Measurements from ENCODE around the gene ST7.

DNA sequence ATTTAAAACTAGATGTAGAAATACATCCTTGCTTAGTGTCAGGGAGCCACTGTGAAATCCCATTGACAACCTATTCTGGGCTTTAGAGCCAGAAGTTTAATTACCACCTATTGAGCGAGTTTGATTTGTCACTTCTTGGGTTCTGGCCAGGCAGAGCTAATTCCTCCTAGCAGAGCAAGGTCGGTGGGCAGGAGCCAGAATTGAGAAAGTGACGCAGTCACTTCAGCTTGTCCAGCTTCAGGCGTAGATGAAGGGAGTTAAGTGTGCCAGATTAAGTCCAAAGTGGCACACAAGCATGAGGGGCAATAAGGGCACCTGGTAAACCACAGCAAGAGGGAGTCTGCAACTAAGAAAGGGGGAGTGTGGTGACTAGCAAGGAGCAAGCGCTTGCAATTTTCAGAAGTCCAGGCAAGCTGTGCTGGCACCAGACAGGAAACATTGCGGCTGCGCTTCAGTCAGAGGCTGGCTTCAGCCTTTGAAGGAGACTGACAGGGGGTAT, 119.4 kb downstream of the ST7 start:
- TF ChIP-seq, protein P1, sequence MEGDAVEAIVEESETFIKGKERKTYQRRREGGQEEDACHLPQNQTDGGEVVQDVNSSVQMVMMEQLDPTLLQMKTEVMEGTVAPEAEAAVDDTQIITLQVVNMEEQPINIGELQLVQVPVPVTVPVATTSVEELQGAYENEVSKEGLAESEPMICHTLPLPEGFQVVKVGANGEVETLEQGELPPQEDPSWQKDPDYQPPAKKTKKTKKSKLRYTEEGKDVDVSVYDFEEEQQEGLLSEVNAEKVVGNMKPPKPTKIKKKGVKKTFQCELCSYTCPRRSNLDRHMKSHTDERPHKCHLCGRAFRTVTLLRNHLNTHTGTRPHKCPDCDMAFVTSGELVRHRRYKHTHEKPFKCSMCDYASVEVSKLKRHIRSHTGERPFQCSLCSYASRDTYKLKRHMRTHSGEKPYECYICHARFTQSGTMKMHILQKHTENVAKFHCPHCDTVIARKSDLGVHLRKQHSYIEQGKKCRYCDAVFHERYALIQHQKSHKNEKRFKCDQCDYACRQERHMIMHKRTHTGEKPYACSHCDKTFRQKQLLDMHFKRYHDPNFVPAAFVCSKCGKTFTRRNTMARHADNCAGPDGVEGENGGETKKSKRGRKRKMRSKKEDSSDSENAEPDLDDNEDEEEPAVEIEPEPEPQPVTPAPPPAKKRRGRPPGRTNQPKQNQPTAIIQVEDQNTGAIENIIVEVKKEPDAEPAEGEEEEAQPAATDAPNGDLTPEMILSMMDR (IDR thresholded peaks at IDR 0.05): no peak
- peak in 1 of 3 donors; percentile 20 for TF ChIP-seq POLR2A (IDR thresholded peaks at IDR 0.05)
